ENCODE data around the gene ASPM.

GRCh38 chr1:197099444-197099843, 47.0 kb downstream of the ASPM start:
- no peak for TF ChIP-seq CTCF (IDR thresholded peaks at IDR 0.05; ENCODE audit: low read depth, low read length)
- TF ChIP-seq POLR2A (IDR thresholded peaks at IDR 0.05; ENCODE audit: extremely low read depth, insufficient read length): no peak
- TF ChIP-seq MAX (IDR thresholded peaks at IDR 0.05; ENCODE audit: low read depth, low read length): no peak

Measured in NB4 (cell line).